Measurements from ENCODE around the gene LRRC56. TPM values are rescaled to one million over a fixed set of nuclear protein-coding genes. Genes with fewer than 3 reads are reported as not detected.

Gene LRRC56
- total and polyA plus RNA-seq, 9 of the 15 experiments (the other 6 are each of a cell fraction or from before 2014, with no cell fraction given), result 0.03 to 4.5 (median 1.0) TPM; not detected in 1

DNA sequence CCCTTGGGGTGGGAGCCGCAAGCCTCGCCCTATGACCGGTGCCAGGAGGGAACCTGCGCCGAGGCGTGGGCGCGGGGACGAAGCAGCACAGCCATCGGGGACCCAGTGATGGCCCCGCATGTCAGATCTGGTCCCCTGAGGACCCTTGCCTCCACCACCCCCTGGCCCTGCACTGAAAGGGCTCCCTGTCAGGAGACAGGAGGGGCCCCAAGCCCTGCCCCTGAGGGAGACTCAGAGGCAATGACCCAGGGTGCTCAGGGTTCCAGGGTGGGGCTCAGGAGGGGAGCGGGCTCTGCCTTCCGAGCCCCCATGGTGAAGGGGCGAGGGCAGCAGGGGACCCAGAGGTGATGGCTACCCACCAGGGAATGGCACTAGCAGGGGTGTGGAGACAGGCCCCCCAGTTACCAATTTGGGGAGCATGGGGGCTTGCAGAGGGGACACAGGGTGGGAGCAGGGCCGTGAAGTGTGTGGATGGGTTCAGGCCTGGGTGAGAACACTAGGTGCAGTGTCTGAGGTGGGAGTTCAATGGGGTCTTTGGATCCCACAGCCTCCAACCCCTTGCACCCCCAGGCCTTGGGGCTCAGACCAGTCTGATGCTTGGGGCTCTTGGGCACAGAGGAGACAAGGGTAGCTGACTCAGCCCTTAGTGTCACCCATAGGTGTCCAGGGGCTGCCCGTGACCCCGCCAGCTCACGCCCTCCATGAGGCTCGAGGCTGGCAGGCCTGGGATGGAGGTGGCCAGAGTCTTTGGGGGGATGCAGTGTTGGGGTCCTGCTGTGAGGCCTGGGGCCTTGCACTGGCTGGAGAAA lies 499 bp downstream of the LRRC56 start (continued):
- TF ChIP-seq USF2 (CRISPR knock-in tag; IDR thresholded peaks at IDR 0.05) (no peak), KLF10 (CRISPR knock-in tag; IDR thresholded peaks at IDR 0.05) (no peak)

GRCh38 chr11:538431-539051 lies 1.2 kb downstream of the LRRC56 start:
- H3K4me3 ChIP-seq, result no peak overlapping the region
- ATAC-seq (no peak), FAIRE-seq (peak; percentile 44), DNase-seq (ENCODE audit: extremely low read depth in 1 of 4, low spot score in 3 of 4) (no peak)
- no TSS peak for BruUV-seq (replicated peaks)
- peaks cover 9% of the 10 kb centered on the region; the same call in 1 of the 3 replicates for H3K36me3 ChIP-seq (ENCODE audit: control insufficient read depth, insufficient read depth, low read length)
- CTCF ChIA-PET (ENCODE audit: low intra/inter-chr PET ratio), result no interaction called here
- no peaks in the 10 kb centered on the region for H3K9me3 ChIP-seq (replicated peaks; ENCODE audit: control insufficient read depth, insufficient read depth, low read depth, low read length)
- peaks cover 3% of the 10 kb centered on the region for H3K9me1 ChIP-seq (ENCODE audit: control insufficient read depth, insufficient read depth, low read length)
- H3K79me2 ChIP-seq (ENCODE audit: control insufficient read depth, insufficient read depth, low read length), result peaks cover 15% of the 10 kb centered on the region
- intact Hi-C loops (cut with micrococcal nuclease) (no loop called here), in situ Hi-C loops (cut with MboI) (no loop called here)
- H2AFZ ChIP-seq (ENCODE audit: low read depth, low read length), result no peak overlapping the region
- H3K9ac ChIP-seq (ENCODE audit: insufficient read depth in 1 of 2, low read depth in 2 of 2, low read length in 2 of 2), result no peak overlapping the region
- no peaks in the 10 kb centered on the region for H3K27me3 ChIP-seq (ENCODE audit: control insufficient read depth in 2 of 2, insufficient read depth in 2 of 2, low read length in 2 of 2)
- H4K20me1 ChIP-seq (replicated peaks; ENCODE audit: control insufficient read depth, insufficient read depth, low read length), result 0 out of 2 replicates have a peak, but pooled peaks cover 4% of the 10 kb centered on the region
- H3K4me1 ChIP-seq (replicated peaks in 1 of 2; ENCODE audit: control insufficient read depth in 2 of 2, insufficient read depth in 2 of 2, low read length in 2 of 2), result peaks cover 22 to 69% of the 10 kb centered on the region in 2 experiments
- H3K27ac ChIP-seq (ENCODE audit: extremely low read depth, low read depth, low read length), result no peak overlapping the region
- 82% methylated on average over 18 of the region's 20 CpGs for WGBS (ENCODE audit: insufficient coverage, low coverage, missing lambda C conversion rate)
- POLR2A ChIA-PET, result interaction anchor here (0.7 to 0.8 kb wide), 2 partner anchors 16 to 280 kb away, joined by 3 read pairs; no protein-coding TSS in a partner anchor
- H3K4me2 ChIP-seq (ENCODE audit: insufficient read depth, low read length), result no peak overlapping the region
- TF ChIP-seq HDAC3 (IDR thresholded peaks at IDR 0.05; ENCODE audit: borderline replicate concordance, partially characterized antibody) (no peak), MGA (IDR thresholded peaks at IDR 0.05) (0 out of 2 replicates have a peak, but pooled peaks have one; percentile 25)
